HG03108 (cell line): ENCODE measurements around the gene TCF12.
"Not testable (repeated sequence)": the region's sequence is repeated elsewhere in the genome, so short reads cannot be mapped to it uniquely, and the experiment has no call there.

ENCODE experiments used
- ATAC-seq: cut with Tn5 transposase; IDR thresholded peaks from one replicate; pipeline ENCODE4 v1.9.1; 2021; ENCODE audit warnings: moderate library complexity; ENCODE audit not compliant: unreplicated experiment

The TCF12 gene

GRCh38 chr15:57086857-57087427 lies 168.5 kb downstream of the TCF12 start:
- ATAC-seq: no peak

GRCh38 chr15:57089815-57090495 lies 171.5 kb downstream of the TCF12 start:
- ATAC-seq: no peak

DNA sequence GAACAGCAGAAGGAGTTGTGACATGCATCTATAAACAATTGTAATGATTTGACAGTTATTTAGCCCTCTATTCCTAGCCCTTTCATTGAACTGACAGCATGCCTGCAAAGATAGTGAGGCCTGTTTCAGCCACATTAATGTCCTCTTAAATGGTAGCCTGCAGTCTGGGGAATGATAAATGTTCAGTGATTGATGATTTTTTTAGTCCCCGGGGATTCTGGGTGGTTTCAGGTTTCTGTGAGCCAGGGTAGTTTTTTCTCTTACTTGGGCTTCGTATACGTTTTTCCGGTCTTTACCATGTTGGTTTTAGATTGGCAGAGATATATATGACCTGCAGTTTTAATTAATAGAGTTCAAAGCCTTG lies 172.0 kb downstream of the TCF12 start:
- no peak for ATAC-seq

GRCh38 chr15:57091636-57092035 lies 173.2 kb downstream of the TCF12 start:
- ATAC-seq: no peak

DNA sequence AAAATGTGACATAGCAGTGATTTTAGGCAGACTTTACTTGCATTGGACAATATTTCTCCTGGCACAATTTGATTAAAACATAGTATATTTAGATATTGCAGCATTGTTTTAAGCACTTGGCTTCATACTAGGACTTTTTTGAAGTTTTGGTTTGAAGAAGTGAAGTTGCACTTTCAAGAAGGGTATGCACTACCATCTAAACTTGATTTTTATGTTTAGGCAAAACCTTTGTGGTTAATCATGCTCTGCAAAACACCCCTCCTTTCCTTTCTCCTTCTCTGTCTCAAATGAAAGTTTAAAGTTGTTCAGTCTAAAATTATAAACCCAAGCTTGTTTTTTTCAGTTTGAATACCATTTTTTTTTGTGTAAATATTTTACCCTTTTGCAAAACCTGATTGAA lies 173.8 kb downstream of the TCF12 start:
- no peak for ATAC-seq

DNA sequence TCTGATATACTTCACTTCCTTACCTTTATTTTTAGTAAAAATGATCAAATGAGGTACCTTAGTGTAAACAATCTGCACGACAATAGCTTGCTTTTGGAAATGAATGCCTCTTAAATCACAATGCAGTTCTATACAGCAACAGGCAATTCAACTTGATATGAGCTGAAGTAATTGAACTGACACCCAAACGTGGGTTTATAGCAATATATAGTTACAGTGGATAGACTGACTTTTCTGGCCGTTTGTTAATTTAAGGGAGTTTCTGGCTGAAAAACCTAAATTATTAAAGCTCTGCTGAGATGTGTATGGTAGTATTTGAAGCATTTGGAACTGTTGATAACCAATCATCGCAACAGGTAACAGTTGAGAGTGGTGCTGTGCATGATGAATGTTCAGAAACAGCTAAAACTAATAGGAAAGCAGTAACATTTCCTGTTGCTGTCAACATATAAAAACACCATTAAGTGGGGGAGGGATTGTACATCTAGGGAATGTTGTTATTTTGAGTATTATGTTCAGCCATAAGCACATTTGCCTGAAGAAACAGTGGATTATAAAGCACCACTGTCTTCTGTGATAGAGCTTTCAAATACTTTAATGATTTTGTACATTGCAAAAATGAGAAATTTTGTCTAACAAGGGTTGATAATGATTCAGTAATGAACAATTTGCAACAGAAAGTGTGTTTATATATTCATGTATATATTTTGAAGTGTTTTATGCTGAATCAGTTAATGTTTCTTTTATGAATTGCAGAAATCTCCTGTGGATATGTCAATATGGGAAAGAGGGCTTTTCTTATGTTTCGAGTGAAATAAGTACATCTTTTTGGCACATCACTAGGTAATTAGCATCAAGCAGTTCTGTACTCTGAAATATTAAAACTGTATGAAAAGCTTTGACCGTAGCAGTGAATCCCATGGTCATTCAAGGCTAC lies 176.1 kb downstream of the TCF12 start:
- no peak for ATAC-seq

GRCh38 chr15:57095896-57096295 lies 177.5 kb downstream of the TCF12 start:
- no peak for ATAC-seq

- ATAC-seq: no peak
These were observed 178.8 kb downstream of the TCF12 start for GRCh38 chr15:57097246-57097645.

- ATAC-seq: not testable (repeated sequence)
These were observed 179.6 kb downstream of the TCF12 start for GRCh38 chr15:57097919-57098543.

GRCh38 chr15:57098896-57099295 lies 180.5 kb downstream of the TCF12 start:
- ATAC-seq: no peak

DNA sequence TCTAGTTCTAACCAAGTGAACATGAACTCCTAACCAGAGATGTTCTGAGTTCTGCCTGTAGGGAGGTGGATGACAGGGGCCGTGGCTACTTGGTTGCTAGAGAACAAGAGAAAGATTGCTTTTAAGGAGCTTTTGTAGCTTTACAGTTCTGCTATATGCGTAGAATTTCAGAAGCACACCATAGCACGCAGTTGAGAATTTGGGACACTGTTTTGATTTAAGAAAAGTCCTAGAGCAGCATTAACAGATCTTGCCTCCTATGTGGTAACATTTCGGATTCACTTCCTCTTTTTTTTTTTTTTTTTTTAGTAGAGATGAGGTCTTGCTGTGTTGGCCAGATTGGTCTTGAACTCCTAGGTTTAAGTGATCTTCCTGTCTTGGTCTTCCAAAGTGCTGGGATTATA lies 181.7 kb downstream of the TCF12 start:
- no peak for ATAC-seq

DNA sequence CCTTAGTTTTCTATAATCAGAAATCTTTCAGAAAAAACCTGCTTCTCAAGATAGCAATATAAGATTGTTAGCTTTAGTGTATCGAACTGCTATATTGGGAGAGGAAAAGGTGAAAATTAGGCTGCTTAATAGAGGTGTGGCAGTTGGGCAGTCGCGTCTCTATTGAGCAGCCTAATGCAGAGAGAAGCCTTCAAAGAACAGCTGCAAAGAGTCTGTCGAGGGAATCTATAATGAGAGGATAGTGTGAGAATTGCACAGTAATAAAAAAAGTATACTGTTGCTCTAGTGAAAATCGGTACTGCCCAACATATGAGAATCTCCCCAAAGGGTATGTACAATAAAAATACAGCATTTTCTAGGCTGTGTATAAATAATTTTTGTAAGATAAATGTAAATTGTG lies 184.4 kb downstream of the TCF12 start:
- no peak for ATAC-seq

DNA sequence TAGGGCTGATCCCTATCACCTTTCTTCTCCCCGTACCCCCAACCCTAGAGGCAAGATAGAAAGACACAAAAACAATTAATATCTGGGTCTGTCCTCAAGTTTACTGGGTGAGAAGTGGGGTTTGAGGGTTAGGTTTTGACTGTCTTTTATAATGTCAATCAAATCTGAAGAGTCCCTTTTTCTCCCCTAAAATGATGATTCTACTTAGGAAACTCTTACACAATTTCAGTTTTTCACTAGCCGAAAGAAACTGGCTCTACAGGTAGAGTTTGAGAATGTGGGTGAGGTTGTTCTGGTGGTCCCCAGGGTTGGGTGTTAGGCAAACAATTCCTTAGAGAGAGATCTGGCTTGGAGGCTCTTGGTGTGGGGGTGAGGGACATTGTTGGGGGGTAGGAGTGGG lies 189.9 kb downstream of the TCF12 start:
- no peak for ATAC-seq

- no peak for ATAC-seq
These were observed 190.6 kb downstream of the TCF12 start for GRCh38 chr15:57109005-57109404.

DNA sequence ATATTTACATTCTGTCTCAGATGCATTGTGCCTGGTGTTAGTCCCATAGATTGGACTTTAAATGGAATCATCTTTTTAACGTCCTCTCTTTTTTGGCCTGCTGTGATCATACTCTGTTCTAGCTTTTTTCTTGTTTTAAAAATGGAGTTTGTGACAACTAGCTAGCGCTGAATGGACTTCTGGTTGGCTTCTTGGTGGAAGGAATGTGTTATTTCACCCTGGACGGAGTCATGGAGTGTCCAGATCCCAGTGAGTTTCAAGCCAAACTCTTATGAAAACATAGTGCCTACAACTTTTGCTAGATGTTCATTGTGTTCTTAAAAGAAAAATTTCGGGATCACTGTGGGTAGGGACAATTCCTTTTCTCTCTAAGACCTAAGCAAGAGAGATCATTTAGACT lies 192.6 kb downstream of the TCF12 start:
- no peak for ATAC-seq

DNA sequence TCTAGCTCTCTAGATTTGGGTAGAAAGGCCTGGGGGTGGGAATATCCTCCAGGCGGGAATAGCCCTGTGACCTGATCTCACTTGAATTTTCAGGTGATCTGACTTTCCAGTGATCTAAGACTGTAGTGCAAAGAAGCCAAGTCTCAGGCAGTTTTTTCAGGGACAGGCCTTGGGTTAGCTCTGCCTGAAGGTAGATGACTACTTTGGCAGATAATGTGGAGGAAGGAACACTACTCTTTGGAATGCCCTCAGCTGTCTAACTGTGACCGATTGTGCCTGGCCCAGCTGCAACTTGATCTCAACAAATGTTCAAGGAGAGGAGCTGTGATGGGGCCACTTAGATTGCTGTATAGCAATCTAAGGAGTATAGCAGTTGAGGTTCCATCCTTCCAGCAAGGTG lies 193.7 kb downstream of the TCF12 start:
- no peak for ATAC-seq

DNA sequence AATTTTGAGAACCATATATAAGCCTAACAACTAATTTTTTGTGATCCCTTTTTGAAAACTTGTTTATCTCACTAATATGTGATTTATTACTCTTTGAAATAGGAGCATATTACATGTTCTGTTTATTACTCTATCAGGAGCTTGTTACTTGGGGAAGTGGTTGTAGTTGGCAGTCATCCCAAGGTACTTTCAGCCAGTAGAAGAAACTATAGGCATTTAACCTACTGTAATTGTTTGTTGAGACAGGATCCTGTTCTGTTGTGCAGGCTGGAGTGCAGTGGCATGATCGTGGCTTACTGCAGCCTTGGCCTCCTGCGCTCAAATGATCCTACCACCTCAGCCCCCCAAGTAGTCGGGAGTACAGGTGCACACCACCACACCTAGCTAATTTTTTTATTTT lies 195.6 kb downstream of the TCF12 start:
- no peak for ATAC-seq

- no peak for ATAC-seq
These were observed 199.8 kb downstream of the TCF12 start for GRCh38 chr15:57118013-57118799.

DNA sequence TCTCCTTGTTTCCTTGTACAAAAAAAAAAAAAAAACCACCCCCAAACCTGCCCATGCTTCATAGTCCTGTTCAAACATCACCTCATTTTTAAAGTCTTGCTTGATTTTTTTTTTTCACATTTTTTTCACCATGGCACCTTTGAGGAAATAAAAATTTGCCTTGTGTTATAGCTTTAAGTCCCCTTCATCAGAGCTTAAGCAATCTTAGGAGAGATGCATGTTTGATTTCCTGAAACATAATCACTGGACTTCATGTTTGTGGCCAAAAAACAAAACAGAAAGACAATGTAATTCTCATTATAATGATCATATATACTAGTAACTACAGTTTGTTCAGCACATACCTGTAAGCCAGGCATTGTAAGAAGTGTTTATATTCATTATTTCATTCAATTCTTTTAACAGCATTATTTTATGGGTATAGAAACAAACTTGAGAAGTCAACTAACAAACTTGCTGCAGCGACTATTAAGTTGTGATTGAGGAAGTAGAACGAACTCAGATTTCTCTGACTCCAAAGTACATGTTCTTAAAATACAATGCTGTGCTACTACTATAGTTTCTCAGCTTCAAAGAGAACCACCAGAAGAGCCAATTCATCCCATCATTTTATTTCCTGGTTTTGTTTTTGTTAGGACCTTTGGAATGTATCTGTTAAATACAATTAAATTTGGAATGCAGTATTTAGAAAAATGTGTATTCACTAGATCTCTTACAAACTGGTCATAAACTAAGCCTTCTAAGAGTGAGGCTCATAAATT lies 203.8 kb downstream of the TCF12 start:
- no peak for ATAC-seq

- ATAC-seq: no peak
These were observed 205.6 kb downstream of the TCF12 start for GRCh38 chr15:57124036-57124435.
